GM23338 (cell line): ENCODE data around the gene GSG1L.

Source experiments
- CREB1 ChIP-seq: fragments of 250-450 bp; sonication (Bioruptor Pico); IDR thresholded peaks from 2 replicates; pipeline ENCODE4 v1.5.0; 2020; ENCODE audit warnings: low read depth, mild to moderate bottlenecking, moderate library complexity
- EZH2 ChIP-seq: fragments of 200-600 bp; sonication (generic); IDR thresholded peaks from one replicate; pipeline ENCODE4 v1.8.0; 2017; ENCODE audit warnings: antibody characterized with exemption, mild to moderate bottlenecking, low read depth; ENCODE audit not compliant: unreplicated experiment
- EZH2phosphoT487 ChIP-seq: fragments of 200-600 bp; sonication (generic); IDR thresholded peaks from one replicate; pipeline ENCODE4 v1.8.1; 2018; ENCODE audit warnings: antibody characterized with exemption; ENCODE audit not compliant: unreplicated experiment
- JUNB ChIP-seq: IDR thresholded peaks from one replicate; pipeline ENCODE4 v1.6.1; 2016; ENCODE audit warnings: antibody characterized with exemption; ENCODE audit not compliant: unreplicated experiment
- POLR2AphosphoS5 ChIP-seq: IDR thresholded peaks from 2 replicates; pipeline ENCODE4 v1.6.1; 2016; ENCODE audit warnings: antibody characterized with exemption, low read depth
- STAT1 ChIP-seq: IDR thresholded peaks from one replicate; pipeline ENCODE4 v1.6.1; 2016; ENCODE audit warnings: antibody characterized with exemption; ENCODE audit not compliant: unreplicated experiment
- ZNF114 ChIP-seq: fragments of 250-450 bp; sonication (Bioruptor Pico); IDR thresholded peaks from 2 replicates; pipeline ENCODE4 v1.5.0; 2020; ENCODE audit warnings: mild to moderate bottlenecking, moderate library complexity
- ZNF331 ChIP-seq: fragments of 250-450 bp; sonication (Bioruptor Pico); IDR thresholded peaks from 2 replicates; pipeline ENCODE4 v1.5.0; 2020; ENCODE audit warnings: low read depth, mild to moderate bottlenecking, moderate library complexity
- TF ChIP-seq, protein P1 (sequence below), 2 experiments: fragments of 200-600 bp in 1 of 2; sonication (generic) in 1 of 2; conservative IDR thresholded peaks; 2 replicates each; pipeline versions ENCODE4 v1.5.1 to v1.6.1; 2016 to 2017; ENCODE audit warnings: antibody characterized with exemption in 2 of 2, low read depth in 2 of 2, mild to moderate bottlenecking in 2 of 2, moderate library complexity in 1 of 2
- TF ChIP-seq, protein P2 (sequence below): IDR thresholded peaks from one replicate; pipeline ENCODE4 v1.6.1; 2018; ENCODE audit warnings: antibody characterized with exemption; ENCODE audit not compliant: unreplicated experiment
- TF ChIP-seq, protein P3 (sequence below): IDR thresholded peaks from 2 replicates; pipeline ENCODE4 v1.6.1; 2016; ENCODE audit warnings: antibody characterized with exemption
- TF ChIP-seq, protein P4 (sequence below): fragments of 250-450 bp; sonication (Bioruptor Pico); IDR thresholded peaks from 2 replicates; pipeline ENCODE4 v1.5.0; 2020; ENCODE audit warnings: mild to moderate bottlenecking, moderate library complexity

DNA sequence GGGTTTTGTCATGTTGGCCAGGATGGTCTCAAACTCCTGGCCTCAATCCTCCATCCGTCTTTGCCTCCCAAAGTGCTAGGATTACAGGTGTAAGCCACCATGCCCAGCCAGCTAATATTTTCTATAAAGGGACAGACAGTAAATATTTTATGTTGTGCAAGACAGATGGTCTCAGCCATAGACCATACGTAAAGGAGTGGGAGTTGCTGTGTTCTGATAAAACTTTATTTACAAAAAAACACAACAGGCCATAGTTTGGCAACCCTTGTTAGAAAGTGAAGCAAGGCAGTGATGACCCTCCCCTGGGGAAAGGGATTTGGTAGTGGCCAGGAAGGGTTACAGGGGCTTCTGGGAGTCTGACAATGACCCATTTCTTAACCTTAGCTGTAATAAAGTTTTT is 119.7 kb downstream of the GSG1L start:
- TF ChIP-seq, protein P1, sequence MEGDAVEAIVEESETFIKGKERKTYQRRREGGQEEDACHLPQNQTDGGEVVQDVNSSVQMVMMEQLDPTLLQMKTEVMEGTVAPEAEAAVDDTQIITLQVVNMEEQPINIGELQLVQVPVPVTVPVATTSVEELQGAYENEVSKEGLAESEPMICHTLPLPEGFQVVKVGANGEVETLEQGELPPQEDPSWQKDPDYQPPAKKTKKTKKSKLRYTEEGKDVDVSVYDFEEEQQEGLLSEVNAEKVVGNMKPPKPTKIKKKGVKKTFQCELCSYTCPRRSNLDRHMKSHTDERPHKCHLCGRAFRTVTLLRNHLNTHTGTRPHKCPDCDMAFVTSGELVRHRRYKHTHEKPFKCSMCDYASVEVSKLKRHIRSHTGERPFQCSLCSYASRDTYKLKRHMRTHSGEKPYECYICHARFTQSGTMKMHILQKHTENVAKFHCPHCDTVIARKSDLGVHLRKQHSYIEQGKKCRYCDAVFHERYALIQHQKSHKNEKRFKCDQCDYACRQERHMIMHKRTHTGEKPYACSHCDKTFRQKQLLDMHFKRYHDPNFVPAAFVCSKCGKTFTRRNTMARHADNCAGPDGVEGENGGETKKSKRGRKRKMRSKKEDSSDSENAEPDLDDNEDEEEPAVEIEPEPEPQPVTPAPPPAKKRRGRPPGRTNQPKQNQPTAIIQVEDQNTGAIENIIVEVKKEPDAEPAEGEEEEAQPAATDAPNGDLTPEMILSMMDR (conservative IDR thresholded peaks at IDR 0.05; ENCODE audit: low read depth in 2 of 2) = no peak
- TF ChIP-seq EZH2 (no peak), EZH2phosphoT487 (no peak), STAT1 (no peak), CREB1 (CRISPR knock-in tag) (no peak), POLR2AphosphoS5 (no peak), JUNB (no peak), ZNF331 (no peak), ZNF114 (CRISPR knock-in tag) (no peak)
- TF ChIP-seq, protein P2, sequence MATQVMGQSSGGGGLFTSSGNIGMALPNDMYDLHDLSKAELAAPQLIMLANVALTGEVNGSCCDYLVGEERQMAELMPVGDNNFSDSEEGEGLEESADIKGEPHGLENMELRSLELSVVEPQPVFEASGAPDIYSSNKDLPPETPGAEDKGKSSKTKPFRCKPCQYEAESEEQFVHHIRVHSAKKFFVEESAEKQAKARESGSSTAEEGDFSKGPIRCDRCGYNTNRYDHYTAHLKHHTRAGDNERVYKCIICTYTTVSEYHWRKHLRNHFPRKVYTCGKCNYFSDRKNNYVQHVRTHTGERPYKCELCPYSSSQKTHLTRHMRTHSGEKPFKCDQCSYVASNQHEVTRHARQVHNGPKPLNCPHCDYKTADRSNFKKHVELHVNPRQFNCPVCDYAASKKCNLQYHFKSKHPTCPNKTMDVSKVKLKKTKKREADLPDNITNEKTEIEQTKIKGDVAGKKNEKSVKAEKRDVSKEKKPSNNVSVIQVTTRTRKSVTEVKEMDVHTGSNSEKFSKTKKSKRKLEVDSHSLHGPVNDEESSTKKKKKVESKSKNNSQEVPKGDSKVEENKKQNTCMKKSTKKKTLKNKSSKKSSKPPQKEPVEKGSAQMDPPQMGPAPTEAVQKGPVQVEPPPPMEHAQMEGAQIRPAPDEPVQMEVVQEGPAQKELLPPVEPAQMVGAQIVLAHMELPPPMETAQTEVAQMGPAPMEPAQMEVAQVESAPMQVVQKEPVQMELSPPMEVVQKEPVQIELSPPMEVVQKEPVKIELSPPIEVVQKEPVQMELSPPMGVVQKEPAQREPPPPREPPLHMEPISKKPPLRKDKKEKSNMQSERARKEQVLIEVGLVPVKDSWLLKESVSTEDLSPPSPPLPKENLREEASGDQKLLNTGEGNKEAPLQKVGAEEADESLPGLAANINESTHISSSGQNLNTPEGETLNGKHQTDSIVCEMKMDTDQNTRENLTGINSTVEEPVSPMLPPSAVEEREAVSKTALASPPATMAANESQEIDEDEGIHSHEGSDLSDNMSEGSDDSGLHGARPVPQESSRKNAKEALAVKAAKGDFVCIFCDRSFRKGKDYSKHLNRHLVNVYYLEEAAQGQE = no peak
- TF ChIP-seq, protein P3, sequence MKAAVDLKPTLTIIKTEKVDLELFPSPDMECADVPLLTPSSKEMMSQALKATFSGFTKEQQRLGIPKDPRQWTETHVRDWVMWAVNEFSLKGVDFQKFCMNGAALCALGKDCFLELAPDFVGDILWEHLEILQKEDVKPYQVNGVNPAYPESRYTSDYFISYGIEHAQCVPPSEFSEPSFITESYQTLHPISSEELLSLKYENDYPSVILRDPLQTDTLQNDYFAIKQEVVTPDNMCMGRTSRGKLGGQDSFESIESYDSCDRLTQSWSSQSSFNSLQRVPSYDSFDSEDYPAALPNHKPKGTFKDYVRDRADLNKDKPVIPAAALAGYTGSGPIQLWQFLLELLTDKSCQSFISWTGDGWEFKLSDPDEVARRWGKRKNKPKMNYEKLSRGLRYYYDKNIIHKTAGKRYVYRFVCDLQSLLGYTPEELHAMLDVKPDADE = no peak
- TF ChIP-seq, protein P4, sequence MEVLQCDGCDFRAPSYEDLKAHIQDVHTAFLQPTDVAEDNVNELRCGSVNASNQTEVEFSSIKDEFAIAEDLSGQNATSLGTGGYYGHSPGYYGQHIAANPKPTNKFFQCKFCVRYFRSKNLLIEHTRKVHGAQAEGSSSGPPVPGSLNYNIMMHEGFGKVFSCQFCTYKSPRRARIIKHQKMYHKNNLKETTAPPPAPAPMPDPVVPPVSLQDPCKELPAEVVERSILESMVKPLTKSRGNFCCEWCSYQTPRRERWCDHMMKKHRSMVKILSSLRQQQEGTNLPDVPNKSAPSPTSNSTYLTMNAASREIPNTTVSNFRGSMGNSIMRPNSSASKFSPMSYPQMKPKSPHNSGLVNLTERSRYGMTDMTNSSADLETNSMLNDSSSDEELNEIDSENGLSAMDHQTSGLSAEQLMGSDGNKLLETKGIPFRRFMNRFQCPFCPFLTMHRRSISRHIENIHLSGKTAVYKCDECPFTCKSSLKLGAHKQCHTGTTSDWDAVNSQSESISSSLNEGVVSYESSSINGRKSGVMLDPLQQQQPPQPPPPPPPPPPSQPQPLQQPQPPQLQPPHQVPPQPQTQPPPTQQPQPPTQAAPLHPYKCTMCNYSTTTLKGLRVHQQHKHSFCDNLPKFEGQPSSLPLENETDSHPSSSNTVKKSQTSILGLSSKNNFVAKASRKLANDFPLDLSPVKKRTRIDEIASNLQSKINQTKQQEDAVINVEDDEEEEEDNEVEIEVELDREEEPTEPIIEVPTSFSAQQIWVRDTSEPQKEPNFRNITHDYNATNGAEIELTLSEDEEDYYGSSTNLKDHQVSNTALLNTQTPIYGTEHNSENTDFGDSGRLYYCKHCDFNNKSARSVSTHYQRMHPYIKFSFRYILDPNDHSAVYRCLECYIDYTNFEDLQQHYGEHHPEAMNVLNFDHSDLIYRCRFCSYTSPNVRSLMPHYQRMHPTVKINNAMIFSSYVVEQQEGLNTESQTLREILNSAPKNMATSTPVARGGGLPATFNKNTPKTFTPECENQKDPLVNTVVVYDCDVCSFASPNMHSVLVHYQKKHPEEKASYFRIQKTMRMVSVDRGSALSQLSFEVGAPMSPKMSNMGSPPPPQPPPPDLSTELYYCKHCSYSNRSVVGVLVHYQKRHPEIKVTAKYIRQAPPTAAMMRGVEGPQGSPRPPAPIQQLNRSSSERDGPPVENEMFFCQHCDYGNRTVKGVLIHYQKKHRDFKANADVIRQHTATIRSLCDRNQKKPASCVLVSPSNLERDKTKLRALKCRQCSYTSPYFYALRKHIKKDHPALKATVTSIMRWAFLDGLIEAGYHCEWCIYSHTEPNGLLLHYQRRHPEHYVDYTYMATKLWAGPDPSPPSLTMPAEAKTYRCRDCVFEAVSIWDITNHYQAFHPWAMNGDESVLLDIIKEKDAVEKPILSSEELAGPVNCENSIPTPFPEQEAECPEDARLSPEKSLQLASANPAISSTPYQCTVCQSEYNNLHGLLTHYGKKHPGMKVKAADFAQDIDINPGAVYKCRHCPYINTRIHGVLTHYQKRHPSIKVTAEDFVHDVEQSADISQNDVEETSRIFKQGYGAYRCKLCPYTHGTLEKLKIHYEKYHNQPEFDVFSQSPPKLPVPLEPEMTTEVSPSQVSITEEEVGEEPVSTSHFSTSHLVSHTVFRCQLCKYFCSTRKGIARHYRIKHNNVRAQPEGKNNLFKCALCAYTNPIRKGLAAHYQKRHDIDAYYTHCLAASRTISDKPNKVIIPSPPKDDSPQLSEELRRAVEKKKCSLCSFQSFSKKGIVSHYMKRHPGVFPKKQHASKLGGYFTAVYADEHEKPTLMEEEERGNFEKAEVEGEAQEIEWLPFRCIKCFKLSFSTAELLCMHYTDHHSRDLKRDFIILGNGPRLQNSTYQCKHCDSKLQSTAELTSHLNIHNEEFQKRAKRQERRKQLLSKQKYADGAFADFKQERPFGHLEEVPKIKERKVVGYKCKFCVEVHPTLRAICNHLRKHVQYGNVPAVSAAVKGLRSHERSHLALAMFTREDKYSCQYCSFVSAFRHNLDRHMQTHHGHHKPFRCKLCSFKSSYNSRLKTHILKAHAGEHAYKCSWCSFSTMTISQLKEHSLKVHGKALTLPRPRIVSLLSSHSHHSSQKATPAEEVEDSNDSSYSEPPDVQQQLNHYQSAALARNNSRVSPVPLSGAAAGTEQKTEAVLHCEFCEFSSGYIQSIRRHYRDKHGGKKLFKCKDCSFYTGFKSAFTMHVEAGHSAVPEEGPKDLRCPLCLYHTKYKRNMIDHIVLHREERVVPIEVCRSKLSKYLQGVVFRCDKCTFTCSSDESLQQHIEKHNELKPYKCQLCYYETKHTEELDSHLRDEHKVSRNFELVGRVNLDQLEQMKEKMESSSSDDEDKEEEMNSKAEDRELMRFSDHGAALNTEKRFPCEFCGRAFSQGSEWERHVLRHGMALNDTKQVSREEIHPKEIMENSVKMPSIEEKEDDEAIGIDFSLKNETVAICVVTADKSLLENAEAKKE (CRISPR knock-in tag) = no peak
